ENCODE results near the gene CRCP.
"Not testable (repeated sequence)": the region's sequence is repeated elsewhere in the genome, so short reads cannot be mapped to it uniquely, and the experiment has no call there.

DNA sequence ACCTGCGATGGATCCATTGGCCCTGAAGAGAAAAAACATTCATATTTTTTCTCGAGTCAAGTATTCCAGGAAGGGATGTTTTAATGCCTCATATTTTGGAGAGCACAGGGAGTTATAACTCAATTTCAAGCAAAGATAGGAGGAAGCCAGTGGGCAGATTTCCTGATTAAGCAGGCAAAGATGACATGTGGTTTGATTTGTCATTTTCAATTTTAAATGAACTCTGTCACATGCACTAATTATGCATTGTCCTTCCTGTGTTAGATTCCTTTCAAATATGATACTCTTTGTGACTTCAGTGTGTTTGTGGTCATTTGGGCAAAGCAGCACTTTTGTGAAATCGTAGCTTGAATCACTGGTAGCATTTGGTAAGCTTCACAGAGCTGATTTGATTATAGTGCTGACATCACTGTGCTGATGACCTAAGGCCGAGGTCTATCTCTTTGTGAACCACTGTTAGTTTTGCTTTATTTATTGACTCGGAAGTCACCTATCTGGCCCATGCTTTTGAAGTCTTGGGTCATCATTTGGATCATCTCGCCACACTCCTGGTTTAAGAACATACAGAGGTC, 11.2 kb downstream of the CRCP start:
- not testable (repeated sequence) for TF ChIP-seq ZNF274 (IDR thresholded peaks at IDR 0.05; ENCODE audit: low read depth, low read length); YY1 (IDR thresholded peaks at IDR 0.05; ENCODE audit: insufficient read depth, insufficient read length)

All from NT2/D1 (cell line).